ENCODE measurements around the gene PTPRG. TPM values are rescaled to one million over a fixed set of nuclear protein-coding genes. Genes with fewer than 3 reads are reported as not detected.

Gene PTPRG
- total RNA-seq, 4 donors from 2014 or later: 51.9 to 56.8 (median 54.4) TPM

- no peaks in the 10 kb centered on the region for H3K27me3 ChIP-seq
- DNase-seq (ENCODE audit: extremely low spot score): no peak
- TF ChIP-seq EP300 (IDR thresholded peaks at IDR 0.05): no peak
- TF ChIP-seq POLR2A (IDR thresholded peaks at IDR 0.05; ENCODE audit: low read depth): no peak
- TF ChIP-seq POLR2AphosphoS5 (IDR thresholded peaks at IDR 0.05): no peak
- TF ChIP-seq, protein P1, sequence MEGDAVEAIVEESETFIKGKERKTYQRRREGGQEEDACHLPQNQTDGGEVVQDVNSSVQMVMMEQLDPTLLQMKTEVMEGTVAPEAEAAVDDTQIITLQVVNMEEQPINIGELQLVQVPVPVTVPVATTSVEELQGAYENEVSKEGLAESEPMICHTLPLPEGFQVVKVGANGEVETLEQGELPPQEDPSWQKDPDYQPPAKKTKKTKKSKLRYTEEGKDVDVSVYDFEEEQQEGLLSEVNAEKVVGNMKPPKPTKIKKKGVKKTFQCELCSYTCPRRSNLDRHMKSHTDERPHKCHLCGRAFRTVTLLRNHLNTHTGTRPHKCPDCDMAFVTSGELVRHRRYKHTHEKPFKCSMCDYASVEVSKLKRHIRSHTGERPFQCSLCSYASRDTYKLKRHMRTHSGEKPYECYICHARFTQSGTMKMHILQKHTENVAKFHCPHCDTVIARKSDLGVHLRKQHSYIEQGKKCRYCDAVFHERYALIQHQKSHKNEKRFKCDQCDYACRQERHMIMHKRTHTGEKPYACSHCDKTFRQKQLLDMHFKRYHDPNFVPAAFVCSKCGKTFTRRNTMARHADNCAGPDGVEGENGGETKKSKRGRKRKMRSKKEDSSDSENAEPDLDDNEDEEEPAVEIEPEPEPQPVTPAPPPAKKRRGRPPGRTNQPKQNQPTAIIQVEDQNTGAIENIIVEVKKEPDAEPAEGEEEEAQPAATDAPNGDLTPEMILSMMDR (IDR thresholded peaks at IDR 0.05): no peak
- H3K9me3 ChIP-seq: no peaks in the 10 kb centered on the region
- H3K4me1 ChIP-seq: peaks cover 3 to 39% (median 11%) of the 10 kb centered on the region in 4 donors
- no peak overlapping the region for H3K4me3 ChIP-seq
- intact Hi-C loops (cut with DNase I): no loop called here
- H3K36me3 ChIP-seq: no peaks in the 10 kb centered on the region
- H3K27ac ChIP-seq (replicated peaks in 1 of 4): no peak overlapping the region
- 86% methylated on average over 3 of the region's 3 CpGs for WGBS
Measured at GRCh38 chr3:61684386-61684785, 123.0 kb downstream of the PTPRG start.

- Histone ChIP-seq H3K4me3 (no peak overlapping the region), H3K36me3 (no peaks in the 10 kb centered on the region), H3K27me3 (no peaks in the 10 kb centered on the region), H3K27ac (replicated peaks in 1 of 4) (no peak overlapping the region), H3K9me3 (no peaks in the 10 kb centered on the region), H3K4me1 (peaks cover 3 to 39% (median 11%) of the 10 kb centered on the region in 4 donors)
- WGBS: 90% methylated on average over 9 of the region's 9 CpGs
- intact Hi-C loops (cut with DNase I): no loop called here
- no peak for DNase-seq (ENCODE audit: extremely low spot score)
- no peak for TF ChIP-seq EP300 (IDR thresholded peaks at IDR 0.05)
Measured at GRCh38 chr3:61685755-61686154, 124.4 kb downstream of the PTPRG start.

GRCh38 chr3:61686228-61686648, 124.9 kb downstream of the PTPRG start:
- DNase-seq (ENCODE audit: extremely low spot score): no peak
- no peaks in the 10 kb centered on the region for H3K36me3 ChIP-seq
- no peak for TF ChIP-seq POLR2A (IDR thresholded peaks at IDR 0.05; ENCODE audit: low read depth)
- TF ChIP-seq EP300 (IDR thresholded peaks at IDR 0.05): no peak
- no peak for TF ChIP-seq POLR2AphosphoS5 (IDR thresholded peaks at IDR 0.05)
- TF ChIP-seq, protein P1 (IDR thresholded peaks at IDR 0.05): no peak
- H3K4me3 ChIP-seq: no peak overlapping the region
- H3K27me3 ChIP-seq: no peaks in the 10 kb centered on the region
- intact Hi-C loops (cut with DNase I): no loop called here
- H3K9me3 ChIP-seq: no peaks in the 10 kb centered on the region
- 85% methylated on average over 3 of the region's 3 CpGs for WGBS
- H3K27ac ChIP-seq (replicated peaks in 1 of 4): no peak overlapping the region
- H3K4me1 ChIP-seq: peaks cover 3 to 39% (median 11%) of the 10 kb centered on the region in 4 donors

- no peak overlapping the region for H3K27ac ChIP-seq (replicated peaks in 1 of 4)
- intact Hi-C loops (cut with DNase I): no loop called here
- H3K4me3 ChIP-seq: no peak overlapping the region
- H3K36me3 ChIP-seq: no peaks in the 10 kb centered on the region
- WGBS: 94% methylated on average over 2 of the region's 2 CpGs
- no peaks in the 10 kb centered on the region for H3K9me3 ChIP-seq
- H3K27me3 ChIP-seq: no peaks in the 10 kb centered on the region
- peaks cover 2 to 39% (median 11%) of the 10 kb centered on the region in 4 donors for H3K4me1 ChIP-seq
- DNase-seq (ENCODE audit: extremely low spot score): no peak
- no peak for TF ChIP-seq POLR2AphosphoS5 (IDR thresholded peaks at IDR 0.05)
- TF ChIP-seq POLR2A (IDR thresholded peaks at IDR 0.05; ENCODE audit: low read depth): no peak
- TF ChIP-seq, protein P1 (IDR thresholded peaks at IDR 0.05): no peak
- TF ChIP-seq EP300 (IDR thresholded peaks at IDR 0.05): no peak
Measured at GRCh38 chr3:61687206-61687605, 125.8 kb downstream of the PTPRG start.

GRCh38 chr3:61687663-61688306, 126.4 kb downstream of the PTPRG start:
- H3K27ac ChIP-seq (replicated peaks in 1 of 4): no peak overlapping the region
- no peaks in the 10 kb centered on the region for H3K27me3 ChIP-seq
- H3K4me3 ChIP-seq: no peak overlapping the region
- peaks cover 0 to 39% (median 11%) of the 10 kb centered on the region in 4 donors for H3K4me1 ChIP-seq
- WGBS: 79% methylated on average over 5 of the region's 5 CpGs
- intact Hi-C loops (cut with DNase I): no loop called here
- no peak for DNase-seq (ENCODE audit: extremely low spot score)
- TF ChIP-seq POLR2A (IDR thresholded peaks at IDR 0.05; ENCODE audit: low read depth) (no peak), EP300 (IDR thresholded peaks at IDR 0.05) (no peak), POLR2AphosphoS5 (IDR thresholded peaks at IDR 0.05) (no peak)
- TF ChIP-seq, protein P1 (IDR thresholded peaks at IDR 0.05): no peak
- H3K36me3 ChIP-seq: no peaks in the 10 kb centered on the region
- H3K9me3 ChIP-seq: no peaks in the 10 kb centered on the region

Data from esophagus muscularis mucosa (tissue), 4 donors.